Mesothelial cell of epicardium (in vitro differentiated cells): ENCODE results near the gene GBP3. TPM values are rescaled to one million over a fixed set of nuclear protein-coding genes. Genes with fewer than 3 reads are reported as not detected.
"Not testable (repeated sequence)": the region's sequence is repeated elsewhere in the genome, so short reads cannot be mapped to it uniquely, and the experiment has no call there.

Experiments
- DNase-seq, 2 experiments: peaks; one replicate each; pipeline ENCODE4 v3.0.0; 2021; ENCODE audit warnings: low spot score in 2 of 2; ENCODE audit not compliant: unreplicated experiment in 2 of 2
- H3K27ac Mint-ChIP-seq: 2 replicates; pipeline ENCODE4 v1.8.0; 2021; ENCODE audit warnings: mixed read lengths
- H3K27me3 Mint-ChIP-seq: 2 replicates; pipeline ENCODE4 v1.8.0; 2021; ENCODE audit warnings: low read depth, mixed read lengths
- H3K36me3 Mint-ChIP-seq: 2 replicates; pipeline ENCODE4 v1.8.0; 2021; ENCODE audit warnings: mixed read lengths
- H3K4me1 Mint-ChIP-seq: 2 replicates; pipeline ENCODE4 v1.8.0; 2021; ENCODE audit warnings: mixed read lengths
- H3K4me3 Mint-ChIP-seq: 2 replicates; pipeline ENCODE4 v1.8.0; 2021; ENCODE audit warnings: mild to moderate bottlenecking, moderate library complexity, mixed read lengths
- H3K9me3 Mint-ChIP-seq: 2 replicates; pipeline ENCODE4 v1.8.0; 2021; ENCODE audit warnings: mixed read lengths
- CTCF ChIP-seq: fragments of 200-600 bp; sonication (generic); IDR thresholded peaks from one replicate; pipeline ENCODE4 v1.5.0; 2021; ENCODE audit warnings: antibody characterized with exemption; ENCODE audit not compliant: unreplicated experiment
- total RNA-seq: library from RNA; stranded (reverse); gene quantifications from 3 replicates; pipeline ENCODE4 v1.2.1, GENCODE V29; 2021

The GBP3 gene
- total RNA-seq, 1 donor from 2014 or later: 6.6 TPM

- DNase-seq: no peak
- H3K4me1 Mint-ChIP-seq: peaks cover 11% of the 10 kb centered on the region
- no peak overlapping the region for H3K4me3 Mint-ChIP-seq
- peak overlapping the region; percentile 3 for H3K27ac Mint-ChIP-seq
- H3K36me3 Mint-ChIP-seq: no peaks in the 10 kb centered on the region
- H3K27me3 Mint-ChIP-seq: no peaks in the 10 kb centered on the region
- no peak for TF ChIP-seq CTCF
- H3K9me3 Mint-ChIP-seq: peaks cover 3% of the 10 kb centered on the region
Measured at GRCh38 chr1:89047734-89048133, 25.1 kb upstream of the GBP3 start.

GRCh38 chr1:89046318-89047183 is 23.9 kb upstream of the GBP3 start:
- H3K36me3 Mint-ChIP-seq, H3K9me3 Mint-ChIP-seq, H3K4me3 Mint-ChIP-seq, H3K27me3 Mint-ChIP-seq, H3K27ac Mint-ChIP-seq, DNase-seq: not testable (repeated sequence)
- H3K4me1 Mint-ChIP-seq: peaks cover 11% of the 10 kb centered on the region

DNA sequence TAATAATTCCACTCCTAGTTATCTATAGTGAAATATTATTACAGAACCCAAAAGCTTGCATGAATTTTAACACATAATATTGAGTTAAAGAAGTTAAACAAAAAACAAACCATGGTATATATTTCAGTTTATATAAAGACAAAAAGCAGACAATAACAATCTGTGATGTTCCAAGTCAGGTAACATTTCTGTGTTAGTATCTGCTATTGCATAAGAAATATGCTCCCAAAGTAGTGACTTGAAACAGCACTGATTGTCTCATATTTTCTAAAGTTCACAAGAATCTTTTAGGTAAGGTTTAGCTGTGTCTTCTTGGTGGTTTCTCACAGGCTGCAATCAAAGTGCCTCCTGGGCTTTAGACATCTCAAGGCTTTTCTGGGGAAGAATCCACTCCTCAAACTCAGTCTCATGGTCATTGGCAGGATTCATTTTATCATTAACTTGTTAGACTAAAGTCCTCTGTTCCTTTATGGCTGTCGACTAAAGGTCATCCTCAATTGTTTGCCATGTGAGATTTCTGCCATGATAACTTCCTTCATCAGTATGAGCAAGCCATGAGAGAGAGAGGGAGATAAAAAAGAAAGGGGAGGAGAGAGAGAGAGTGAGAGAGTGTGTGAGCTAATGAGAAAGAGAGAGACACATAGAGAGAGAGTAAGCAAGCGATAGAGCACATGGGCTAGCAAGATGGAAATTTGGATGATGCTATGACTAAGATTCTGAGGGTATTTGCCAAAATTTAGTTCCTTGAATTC is 22.5 kb upstream of the GBP3 start:
- no peak for TF ChIP-seq CTCF
- H3K27ac Mint-ChIP-seq: no peak overlapping the region
- no peaks in the 10 kb centered on the region for H3K36me3 Mint-ChIP-seq
- H3K4me1 Mint-ChIP-seq: peaks cover 8% of the 10 kb centered on the region
- H3K9me3 Mint-ChIP-seq: peaks cover 7% of the 10 kb centered on the region
- no peak overlapping the region for H3K4me3 Mint-ChIP-seq
- no peak for DNase-seq
- no peaks in the 10 kb centered on the region for H3K27me3 Mint-ChIP-seq

DNA sequence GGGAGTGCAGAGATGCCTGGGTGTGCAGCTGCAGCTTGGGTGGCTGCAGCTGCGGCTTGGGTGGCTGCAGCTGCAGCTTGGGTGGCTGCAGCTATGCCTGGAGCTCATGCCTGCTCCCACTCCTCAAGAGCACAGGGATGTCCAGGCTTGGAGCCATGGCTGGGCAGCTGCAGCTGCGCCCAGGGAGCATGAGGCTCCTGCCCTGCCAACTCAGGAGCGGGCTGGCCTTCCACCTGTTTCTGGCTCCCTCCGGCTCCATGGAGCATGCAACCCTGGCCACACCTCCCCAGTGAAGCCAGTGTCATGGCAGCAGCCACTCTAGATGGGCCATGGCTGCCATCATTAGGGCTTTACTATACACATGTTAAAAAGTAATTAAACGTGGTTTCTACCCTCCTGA is 21.3 kb upstream of the GBP3 start:
- no peaks in the 10 kb centered on the region for H3K36me3 Mint-ChIP-seq

DNA sequence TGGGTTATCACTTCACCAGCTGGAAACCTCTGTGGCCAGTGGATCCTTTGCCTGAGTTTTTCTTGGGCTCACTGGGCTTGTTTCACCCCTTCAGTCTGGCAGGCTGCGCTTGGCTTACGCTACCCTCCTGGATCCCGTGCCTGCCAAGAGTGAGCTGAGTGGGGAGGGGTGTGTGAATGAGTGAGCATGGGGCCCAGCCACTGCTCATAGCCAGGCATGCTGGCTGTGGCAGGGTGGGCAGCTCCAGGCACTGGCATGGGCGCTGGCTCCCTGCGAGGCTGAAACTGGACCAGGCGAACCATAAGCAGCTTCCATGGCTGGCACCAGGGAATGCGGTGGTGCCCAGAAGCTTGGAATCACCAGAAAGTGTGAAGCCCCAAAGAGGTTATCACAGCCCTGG is 19.8 kb upstream of the GBP3 start:
- no peak for TF ChIP-seq CTCF
- no peaks in the 10 kb centered on the region for H3K36me3 Mint-ChIP-seq
- peaks cover 2% of the 10 kb centered on the region for H3K27me3 Mint-ChIP-seq
- H3K4me1 Mint-ChIP-seq: no peaks in the 10 kb centered on the region
- DNase-seq: no peak
- no peak overlapping the region for H3K4me3 Mint-ChIP-seq
- peaks cover 7% of the 10 kb centered on the region for H3K9me3 Mint-ChIP-seq
- no peak overlapping the region for H3K27ac Mint-ChIP-seq

More for the DNA sequence above, 21.3 kb upstream of the GBP3 start:
- no peak for TF ChIP-seq CTCF
- peaks cover 7% of the 10 kb centered on the region for H3K9me3 Mint-ChIP-seq
- no peak for DNase-seq
- no peak overlapping the region for H3K4me3 Mint-ChIP-seq
- H3K27ac Mint-ChIP-seq: no peak overlapping the region
- peaks cover 2% of the 10 kb centered on the region for H3K27me3 Mint-ChIP-seq
- no peaks in the 10 kb centered on the region for H3K4me1 Mint-ChIP-seq

- H3K4me1 Mint-ChIP-seq: no peaks in the 10 kb centered on the region
- no peaks in the 10 kb centered on the region for H3K36me3 Mint-ChIP-seq
- peaks cover 7% of the 10 kb centered on the region for H3K9me3 Mint-ChIP-seq
- H3K27ac Mint-ChIP-seq: no peak overlapping the region
- TF ChIP-seq CTCF: no peak
- peaks cover 2% of the 10 kb centered on the region for H3K27me3 Mint-ChIP-seq
- no peak for DNase-seq
- no peak overlapping the region for H3K4me3 Mint-ChIP-seq
Measured at GRCh38 chr1:89041721-89042120, 19.1 kb upstream of the GBP3 start.
